WI38 (cell line): ENCODE results near the gene CTSL.
"Not testable (repeated sequence)": the region's sequence is repeated elsewhere in the genome, so short reads cannot be mapped to it uniquely, and the experiment has no call there.

Experiments
- H3K4me3 ChIP-seq: 2 replicates; pipeline ENCODE4 v1.5.1; 2011; ENCODE audit warnings: low read depth, mild to moderate bottlenecking, control low read depth, low read length
- TF ChIP-seq, protein P1 (sequence below): IDR thresholded peaks from 2 replicates; pipeline ENCODE4 v1.5.1; 2012; ENCODE audit warnings: low read depth, mild to moderate bottlenecking, control low read depth, low read length

CTSL gene

DNA sequence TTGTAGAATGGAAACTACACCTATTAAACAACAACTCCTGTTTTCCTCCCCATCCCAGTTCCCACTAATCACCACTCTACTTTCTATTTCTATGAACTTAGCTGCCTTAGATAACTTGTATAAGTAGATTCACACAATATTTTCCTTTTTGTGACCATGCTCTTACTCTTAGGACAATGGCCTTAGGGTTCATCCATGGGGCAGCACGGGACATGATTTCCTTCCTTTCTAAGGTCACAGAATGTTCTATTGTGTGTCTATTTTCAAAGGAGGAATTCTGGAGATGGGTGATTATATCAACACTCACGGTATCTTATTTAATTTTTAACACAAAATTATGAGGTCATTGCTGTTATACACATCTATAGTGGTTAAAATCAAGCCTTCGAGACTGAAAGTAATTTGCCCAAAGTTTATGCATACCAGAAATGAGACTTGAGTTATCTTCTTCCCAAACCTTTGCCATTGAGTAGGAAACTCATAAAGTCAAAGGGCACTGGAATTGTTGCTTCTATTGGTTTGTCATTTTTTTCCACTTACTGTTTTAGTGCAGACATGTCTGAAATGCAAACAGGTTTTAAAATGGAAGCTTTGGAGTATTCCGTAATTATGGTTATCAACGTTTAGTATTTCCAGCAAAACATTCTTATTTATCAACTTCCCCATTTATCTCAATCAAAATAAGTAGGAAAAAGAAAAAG, 23.6 kb downstream of the CTSL start:
- TF ChIP-seq, protein P1, sequence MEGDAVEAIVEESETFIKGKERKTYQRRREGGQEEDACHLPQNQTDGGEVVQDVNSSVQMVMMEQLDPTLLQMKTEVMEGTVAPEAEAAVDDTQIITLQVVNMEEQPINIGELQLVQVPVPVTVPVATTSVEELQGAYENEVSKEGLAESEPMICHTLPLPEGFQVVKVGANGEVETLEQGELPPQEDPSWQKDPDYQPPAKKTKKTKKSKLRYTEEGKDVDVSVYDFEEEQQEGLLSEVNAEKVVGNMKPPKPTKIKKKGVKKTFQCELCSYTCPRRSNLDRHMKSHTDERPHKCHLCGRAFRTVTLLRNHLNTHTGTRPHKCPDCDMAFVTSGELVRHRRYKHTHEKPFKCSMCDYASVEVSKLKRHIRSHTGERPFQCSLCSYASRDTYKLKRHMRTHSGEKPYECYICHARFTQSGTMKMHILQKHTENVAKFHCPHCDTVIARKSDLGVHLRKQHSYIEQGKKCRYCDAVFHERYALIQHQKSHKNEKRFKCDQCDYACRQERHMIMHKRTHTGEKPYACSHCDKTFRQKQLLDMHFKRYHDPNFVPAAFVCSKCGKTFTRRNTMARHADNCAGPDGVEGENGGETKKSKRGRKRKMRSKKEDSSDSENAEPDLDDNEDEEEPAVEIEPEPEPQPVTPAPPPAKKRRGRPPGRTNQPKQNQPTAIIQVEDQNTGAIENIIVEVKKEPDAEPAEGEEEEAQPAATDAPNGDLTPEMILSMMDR = no peak
- no peak overlapping the region for H3K4me3 ChIP-seq

DNA sequence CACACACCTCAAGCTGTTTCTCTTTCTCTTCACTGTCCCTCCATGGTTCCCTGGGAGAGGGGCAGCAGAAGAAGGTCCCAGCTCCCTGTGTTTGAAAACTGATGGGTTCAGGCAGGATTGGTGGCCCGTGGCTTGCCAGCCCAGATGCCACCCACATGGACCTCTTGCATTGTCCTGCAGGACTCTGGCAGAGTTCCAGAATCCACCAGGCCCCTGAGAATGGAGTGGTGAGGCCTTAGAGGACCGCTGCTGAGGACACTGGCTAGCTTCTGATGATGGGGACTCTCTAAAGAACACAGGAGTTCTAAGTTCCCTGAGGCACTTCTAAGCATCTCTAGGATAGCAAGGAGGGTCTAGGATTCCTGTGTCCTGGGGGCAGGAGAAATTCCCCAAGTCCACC, 24.8 kb downstream of the CTSL start:
- TF ChIP-seq, protein P1 = no peak
- H3K4me3 ChIP-seq = no peak overlapping the region

DNA sequence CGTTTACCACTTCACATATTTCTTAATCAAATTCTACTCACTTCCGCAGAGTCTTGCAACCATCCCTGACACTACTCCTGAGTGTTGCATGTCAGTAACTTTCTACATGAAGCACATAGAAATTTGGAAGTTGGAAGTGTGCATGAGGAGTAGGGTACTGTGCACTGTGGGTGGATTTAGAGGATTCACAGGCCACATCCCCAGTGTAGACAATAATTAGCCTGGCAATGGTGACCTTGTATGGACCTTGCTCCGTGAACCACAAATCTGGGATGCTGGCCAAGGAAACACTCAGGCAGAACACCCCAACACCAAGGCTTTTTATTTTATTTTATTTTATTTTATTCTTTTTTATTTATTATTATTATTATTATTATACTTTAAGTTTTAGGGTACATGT, 25.5 kb downstream of the CTSL start:
- H3K4me3 ChIP-seq = no peak overlapping the region
- TF ChIP-seq, protein P1 = no peak

DNA sequence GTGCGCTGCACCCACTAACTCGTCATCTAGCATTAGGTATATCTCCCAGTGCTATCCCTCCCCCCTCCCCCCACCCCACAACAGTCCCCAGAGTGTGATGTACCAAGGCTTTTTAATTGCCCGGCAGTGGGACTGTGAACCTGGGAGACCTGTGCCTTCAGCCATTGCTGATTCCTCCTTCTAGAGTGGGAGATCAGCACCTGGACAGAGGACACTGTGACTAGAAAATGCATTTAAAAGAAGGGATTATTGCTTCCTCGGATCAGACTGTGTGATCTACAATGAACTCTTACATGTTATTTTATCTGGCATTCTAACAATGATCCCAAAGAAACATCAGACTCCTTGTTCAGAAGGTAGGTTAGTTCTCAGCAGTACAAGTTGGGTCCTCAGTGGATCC, 25.9 kb downstream of the CTSL start:
- TF ChIP-seq, protein P1 = no peak

DNA sequence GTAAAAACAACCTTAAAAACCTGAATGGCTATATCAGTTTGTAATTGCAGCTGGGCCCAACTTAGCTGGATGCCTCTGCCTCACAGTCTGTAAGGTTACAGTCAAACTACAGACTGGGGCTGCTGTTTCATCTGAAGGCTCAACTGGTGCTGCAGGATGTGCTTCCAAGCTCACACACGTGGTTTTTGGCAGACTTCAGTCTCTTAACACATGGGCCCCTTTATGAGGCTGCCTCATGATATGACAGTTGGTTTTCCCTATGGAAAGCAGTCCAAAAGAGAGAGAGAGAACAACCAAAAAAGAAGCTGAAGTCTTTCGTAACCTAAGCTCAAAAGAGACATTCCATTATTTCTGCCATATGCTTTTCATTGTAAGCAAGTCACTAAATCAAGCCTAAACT, 27.4 kb downstream of the CTSL start:
- H3K4me3 ChIP-seq = no peak overlapping the region
- TF ChIP-seq, protein P1 = no peak

More for the DNA sequence above, 25.9 kb downstream of the CTSL start:
- no peak overlapping the region for H3K4me3 ChIP-seq

DNA sequence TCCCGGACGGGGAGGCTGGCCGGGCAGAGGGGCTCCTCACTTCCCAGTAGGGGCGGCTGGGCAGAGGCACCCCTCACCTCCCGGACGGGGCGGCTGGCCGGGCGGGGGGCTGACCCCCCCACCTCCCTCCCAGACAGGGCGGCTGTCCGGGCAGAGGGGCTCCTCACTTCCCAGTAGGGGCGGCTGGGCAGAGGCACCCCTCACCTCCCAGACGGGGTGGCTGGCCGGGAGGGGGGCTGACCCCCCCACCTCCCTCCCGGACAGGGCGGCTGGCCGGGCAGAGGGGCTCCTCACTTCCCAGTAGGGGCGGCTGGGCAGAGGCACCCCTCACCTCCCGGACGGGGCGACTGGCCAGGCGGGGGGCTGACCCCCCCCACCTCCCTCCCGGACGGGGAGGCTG, 32.4 kb downstream of the CTSL start:
- H3K4me3 ChIP-seq = not testable (repeated sequence)

DNA sequence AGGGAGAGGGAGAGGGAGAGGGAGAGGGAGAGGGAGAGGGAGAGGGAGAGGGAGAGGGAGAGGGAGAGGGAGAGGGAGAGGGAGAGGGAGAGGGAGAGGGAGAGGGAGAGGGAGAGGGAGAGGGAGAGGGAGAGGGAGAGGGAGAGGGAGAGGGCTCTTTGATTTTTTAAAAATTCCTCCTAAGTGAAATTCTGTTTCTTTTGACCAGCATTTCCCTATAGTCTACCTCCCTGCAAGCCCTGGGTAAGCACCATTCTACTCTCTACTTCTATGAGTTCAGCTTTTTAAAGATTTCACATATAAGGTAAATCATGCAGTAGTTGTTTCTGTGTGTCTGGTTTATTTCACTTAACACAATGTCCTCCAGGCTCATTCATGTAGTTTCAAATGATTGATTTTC, 34.1 kb downstream of the CTSL start:
- not testable (repeated sequence) for H3K4me3 ChIP-seq

DNA sequence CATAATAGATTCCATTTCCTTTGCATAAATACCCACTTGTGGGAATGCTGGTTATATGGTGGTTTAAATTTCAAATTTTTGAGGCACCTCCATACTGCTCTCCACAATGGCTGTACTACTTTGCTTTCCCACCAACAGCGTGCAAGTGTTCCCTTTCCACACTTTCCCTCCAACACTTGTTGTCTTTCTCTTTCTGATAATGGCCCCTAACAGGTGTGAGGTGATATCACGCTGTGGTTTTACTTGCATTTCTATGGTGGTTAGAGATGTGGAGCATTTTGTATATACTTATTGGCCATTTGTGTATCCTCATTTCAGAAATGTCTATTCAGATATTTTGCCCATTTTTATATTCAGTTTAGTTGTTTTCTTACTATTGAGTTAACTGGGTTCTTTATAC, 34.6 kb downstream of the CTSL start:
- H3K4me3 ChIP-seq = no peak overlapping the region
- TF ChIP-seq, protein P1 = no peak
